Measurements from ENCODE around the gene MALAT1. TPM values are rescaled to one million over a fixed set of nuclear protein-coding genes. Genes with fewer than 3 reads are reported as not detected.
"Not testable (repeated sequence)": the region's sequence is repeated elsewhere in the genome, so short reads cannot be mapped to it uniquely, and the experiment has no call there.

Gene MALAT1
- polyA plus RNA-seq, 4 donors, result 299 to 1,150 (median 876) TPM

- no peak for DNase-seq (ENCODE audit: low read depth in 4 of 4, low spot score in 2 of 4)
These were observed 17.5 kb downstream of the MALAT1 start for GRCh38 chr11:65516135-65516968.

GRCh38 chr11:65518941-65519549 lies 20.2 kb downstream of the MALAT1 start:
- not testable (repeated sequence) for DNase-seq (ENCODE audit: low read depth in 4 of 4, low spot score in 2 of 4)

- not testable (repeated sequence) for DNase-seq (ENCODE audit: low read depth in 4 of 4, low spot score in 2 of 4)
These were observed 23.1 kb downstream of the MALAT1 start for GRCh38 chr11:65521777-65522521.

- DNase-seq (ENCODE audit: low read depth in 4 of 4, low spot score in 2 of 4), result not testable (repeated sequence)
These were observed 24.1 kb downstream of the MALAT1 start for GRCh38 chr11:65522718-65523630.

GRCh38 chr11:65523631-65523968 lies 24.8 kb downstream of the MALAT1 start:
- not testable (repeated sequence) for DNase-seq (ENCODE audit: low read depth in 4 of 4, low spot score in 2 of 4)

GRCh38 chr11:65524014-65524740 lies 25.3 kb downstream of the MALAT1 start:
- no peak for DNase-seq (ENCODE audit: low read depth in 4 of 4, low spot score in 2 of 4)

GRCh38 chr11:65524741-65525545 lies 26.1 kb downstream of the MALAT1 start, which contains the start of gene SCYL1:
TSS of gene SCYL1 (plus strand) at chr11:65525083. CDS start at chr11:65525154, 71 bp downstream.
- DNase-seq (ENCODE audit: low read depth in 4 of 4, low spot score in 2 of 4), result peak in 2 of 4 donors; percentile 44 to 49

- DNase-seq (ENCODE audit: low read depth in 4 of 4, low spot score in 2 of 4), result no peak
These were observed 27.0 kb downstream of the MALAT1 start for GRCh38 chr11:65525546-65526480.

- DNase-seq (ENCODE audit: low read depth in 4 of 4, low spot score in 2 of 4), result no peak
These were observed 27.9 kb downstream of the MALAT1 start for GRCh38 chr11:65526744-65527143.

- DNase-seq (ENCODE audit: low read depth in 4 of 4, low spot score in 2 of 4), result no peak
These were observed 30.0 kb downstream of the MALAT1 start for GRCh38 chr11:65528819-65529350.

- no peak for DNase-seq (ENCODE audit: low read depth in 4 of 4, low spot score in 2 of 4)
These were observed 30.8 kb downstream of the MALAT1 start for GRCh38 chr11:65529475-65530156.

- DNase-seq (ENCODE audit: low read depth in 4 of 4, low spot score in 2 of 4), result no peak
These were observed 31.3 kb downstream of the MALAT1 start for GRCh38 chr11:65530157-65530496.

- no peak for DNase-seq (ENCODE audit: low read depth in 4 of 4, low spot score in 2 of 4)
These were observed 33.7 kb downstream of the MALAT1 start for GRCh38 chr11:65532388-65533064.

- DNase-seq (ENCODE audit: low read depth in 4 of 4, low spot score in 2 of 4), result no peak
These were observed 36.3 kb downstream of the MALAT1 start for GRCh38 chr11:65535102-65535501.

GRCh38 chr11:65536412-65537295 lies 37.8 kb downstream of the MALAT1 start:
- DNase-seq (ENCODE audit: low read depth in 4 of 4, low spot score in 2 of 4), result no peak

- DNase-seq (ENCODE audit: low read depth in 4 of 4, low spot score in 2 of 4), result no peak
These were observed 38.4 kb downstream of the MALAT1 start for GRCh38 chr11:65537296-65537597.
